Measurements from ENCODE around the gene PASK. TPM values are rescaled to one million over a fixed set of nuclear protein-coding genes. Genes with fewer than 3 reads are reported as not detected.

Gene PASK
- total and polyA plus RNA-seq, 4 donors = 0.63 to 8.7 (median 3.3) TPM

DNA sequence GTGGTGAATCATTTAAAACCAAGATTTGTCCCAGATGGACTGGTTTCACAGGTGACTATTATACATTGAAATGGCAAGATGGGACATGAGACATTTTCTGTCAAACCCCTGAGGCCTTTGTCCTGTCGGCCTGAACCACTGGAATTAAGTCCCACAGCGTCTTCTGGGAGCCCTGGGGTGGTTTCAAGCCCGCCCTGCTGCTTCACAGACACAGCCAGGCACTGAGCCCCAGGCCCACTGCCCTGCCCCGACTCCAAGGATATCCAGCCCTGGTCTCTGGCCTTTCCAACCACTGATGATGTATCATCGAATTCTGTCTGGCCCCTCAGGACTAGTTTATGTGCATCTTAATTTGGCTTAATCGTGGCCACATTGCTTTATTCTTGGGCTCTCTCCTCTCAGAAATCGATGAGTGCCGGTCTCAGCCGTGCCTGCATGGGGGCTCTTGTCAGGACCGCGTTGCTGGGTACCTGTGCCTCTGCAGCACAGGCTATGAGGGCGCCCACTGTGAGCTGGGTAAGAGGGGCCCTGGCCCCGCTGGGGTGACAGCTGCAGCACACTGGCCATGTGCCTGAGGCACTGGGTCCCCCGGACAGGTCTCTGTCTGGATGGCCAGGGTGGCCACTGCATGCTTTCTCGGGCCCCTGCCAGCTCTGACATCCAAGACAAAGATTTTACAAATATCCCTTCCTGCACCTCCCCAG is 86.7 kb downstream of the PASK start:
- Histone ChIP-seq H3K27ac (ENCODE audit: low read depth in 1 of 2, low read length in 2 of 2) (no peak overlapping the region), H3K9me3 (ENCODE audit: control insufficient read depth, low read length) (no peaks in the 10 kb centered on the region), H3K27me3 (ENCODE audit: control insufficient read depth in 1 of 2, insufficient read depth in 2 of 2, low read length in 1 of 2) (no peaks in the 10 kb centered on the region), H3K36me3 (ENCODE audit: control insufficient read depth in 1 of 2, insufficient read depth in 2 of 2, low read length in 1 of 2) (no peaks in the 10 kb centered on the region), H3K4me3 (ENCODE audit: low read length in 2 of 2) (no peak overlapping the region), H3K4me1 (ENCODE audit: control insufficient read depth in 1 of 2, insufficient read depth in 2 of 2, low read length in 2 of 2) (no peaks in the 10 kb centered on the region)
- DNase-seq (no peak), ATAC-seq (ENCODE audit: low FRiP score) (no peak)
- 79 to 83% methylated on average over 15 of the region's 15 CpGs for WGBS, 2 donors
- intact Hi-C loops (cut with DNase I) = no loop called here

DNA sequence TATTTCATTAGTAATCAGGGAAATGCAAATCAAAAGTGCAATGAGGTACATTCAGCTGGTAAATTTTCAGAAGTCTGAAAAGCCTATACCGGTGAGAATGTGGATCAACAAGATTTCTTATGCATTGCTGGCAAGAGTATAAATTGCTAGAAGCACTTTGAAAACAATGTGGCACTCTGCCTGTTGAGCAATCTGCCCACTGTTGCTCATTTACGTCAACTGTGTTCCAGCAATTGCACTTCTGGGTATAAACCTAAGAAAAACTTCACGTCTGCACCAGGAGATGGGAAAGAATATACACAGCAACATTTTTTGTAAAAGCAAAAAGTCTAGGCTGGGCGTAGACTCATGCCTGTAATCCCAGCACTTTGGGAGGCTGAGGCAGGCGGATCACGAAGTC is 88.0 kb downstream of the PASK start:
- 82% methylated on average over 6 of the region's 6 CpGs for WGBS, 2 donors
- Histone ChIP-seq H3K27ac (ENCODE audit: low read depth in 1 of 2, low read length in 2 of 2) (no peak overlapping the region), H3K4me3 (ENCODE audit: low read length in 2 of 2) (no peak overlapping the region), H3K9me3 (ENCODE audit: control insufficient read depth, low read length) (no peaks in the 10 kb centered on the region), H3K4me1 (ENCODE audit: control insufficient read depth in 1 of 2, insufficient read depth in 2 of 2, low read length in 2 of 2) (no peaks in the 10 kb centered on the region), H3K36me3 (ENCODE audit: control insufficient read depth in 1 of 2, insufficient read depth in 2 of 2, low read length in 1 of 2) (no peaks in the 10 kb centered on the region), H3K27me3 (ENCODE audit: control insufficient read depth in 1 of 2, insufficient read depth in 2 of 2, low read length in 1 of 2) (no peaks in the 10 kb centered on the region)
- intact Hi-C loops (cut with DNase I) = no loop called here
- DNase-seq (no peak), ATAC-seq (ENCODE audit: low FRiP score) (no peak)

Other genes with a start within 250 kb of the PASK start
- gene CROCC2, start 243.1 kb downstream of the PASK start, total RNA-seq = under 1 TPM; 0.13 to 0.45 TPM
- not detected for gene CROCC2, start 243.1 kb downstream of the PASK start, polyA plus RNA-seq
- 100 to 1,000 TPM; 108 to 149 TPM for gene SNED1, start 150.9 kb downstream of the PASK start, total RNA-seq
- 10 to 100 TPM in 1 of 2 donors, 1 to 10 TPM in 1; 5.9 to 27.3 TPM for gene SNED1, start 150.9 kb downstream of the PASK start, polyA plus RNA-seq
- 10 to 100 TPM; 24.4 to 36.4 TPM for gene MTERF4, start 47.2 kb downstream of the PASK start, total RNA-seq
- 10 to 100 TPM; 26.3 to 38.4 TPM for gene MTERF4, start 47.2 kb downstream of the PASK start, polyA plus RNA-seq
- gene PPP1R7, start 995 bp upstream of the PASK start, total RNA-seq = 10 to 100 TPM; 41.1 to 46.1 TPM
- 10 to 100 TPM; 74.0 to 83.4 TPM for gene PPP1R7, start 995 bp upstream of the PASK start, polyA plus RNA-seq
- 1 to 10 TPM; 1.2 to 5.4 TPM for gene ANO7, start 39.2 kb upstream of the PASK start, total RNA-seq
- gene ANO7, start 39.2 kb upstream of the PASK start, polyA plus RNA-seq = 1 to 10 TPM in 1 of 2 donors, not detected in 1; 2.9 TPM
- 100 to 1,000 TPM; 415 to 476 TPM for gene HDLBP, start 166.2 kb upstream of the PASK start, total RNA-seq
- 100 to 1,000 TPM; 220 to 221 TPM for gene HDLBP, start 166.2 kb upstream of the PASK start, polyA plus RNA-seq
- 100 to 1,000 TPM; 345 to 394 TPM for gene SEPTIN2, start 166.5 kb upstream of the PASK start, total RNA-seq
- 100 to 1,000 TPM; 218 to 243 TPM for gene SEPTIN2, start 166.5 kb upstream of the PASK start, polyA plus RNA-seq
- gene FARP2, start 206.8 kb upstream of the PASK start, total RNA-seq = 10 to 100 TPM; 49.1 to 64.4 TPM
- gene FARP2, start 206.8 kb upstream of the PASK start, polyA plus RNA-seq = 10 to 100 TPM; 16.4 to 48.2 TPM